Neuronal stem cell (in vitro differentiated cells): ENCODE results near the gene ZFAND5.

Experiments
- DNase-seq: peaks from one replicate; pipeline ENCODE4 v3.0.0-alpha.2; 2013; ENCODE audit warnings: low spot score
- H2AFZ ChIP-seq: one replicate; pipeline ENCODE4 v1.6.1; 2013; ENCODE audit warnings: mild to moderate bottlenecking, low read length, inconsistent platforms
- H2AK5ac ChIP-seq: 2 replicates; pipeline ENCODE4 v1.6.1; 2013; ENCODE audit warnings: low read depth, mild to moderate bottlenecking, inconsistent platforms, low read length, moderate library complexity, mixed read lengths
- H2BK120ac ChIP-seq: 2 replicates; pipeline ENCODE4 v1.6.1; 2013; ENCODE audit warnings: low read depth, mild to moderate bottlenecking, inconsistent platforms, low read length, moderate library complexity, mixed read lengths
- H2BK12ac ChIP-seq: one replicate; pipeline ENCODE4 v1.6.1; 2013; ENCODE audit warnings: low read length, inconsistent platforms
- H2BK15ac ChIP-seq: 2 replicates; pipeline ENCODE4 v1.6.1; 2013; ENCODE audit warnings: mild to moderate bottlenecking, low read length, inconsistent platforms, mixed read lengths
- H2BK5ac ChIP-seq: one replicate; pipeline ENCODE4 v1.6.1; 2013; ENCODE audit warnings: inconsistent platforms, mild to moderate bottlenecking, low read length, moderate library complexity
- H3K14ac ChIP-seq: one replicate; pipeline ENCODE4 v1.6.1; 2013; ENCODE audit warnings: low read length, inconsistent platforms
- H3K18ac ChIP-seq: 2 replicates; pipeline ENCODE4 v1.6.1; 2013; ENCODE audit warnings: low read length, inconsistent platforms
- H3K23ac ChIP-seq: 2 replicates; pipeline ENCODE4 v1.6.1; 2013; ENCODE audit warnings: low read depth, mild to moderate bottlenecking, mixed read lengths, low read length, inconsistent platforms; ENCODE audit not compliant: poor library complexity
- H3K27ac ChIP-seq: replicated peaks from 3 replicates; pipeline ENCODE4 v1.5.1; 2013; ENCODE audit warnings: low read length, inconsistent platforms
- H3K27me3 ChIP-seq, 3 experiments: 2 replicates each; pipeline ENCODE4 v1.6.1; 2013; ENCODE audit warnings: low read length in 3 of 3, mild to moderate bottlenecking in 2 of 3, inconsistent platforms in 1 of 3, low read depth in 1 of 3, mixed read lengths in 1 of 3, moderate library complexity in 1 of 3; ENCODE audit not compliant: control insufficient read depth in 3 of 3, insufficient read depth in 3 of 3
- H3K36me3 ChIP-seq, 2 donors: replicated peaks in 1 of 2; 2 replicates each; pipeline ENCODE4 v1.6.1; 2013; ENCODE audit warnings: low read length in 2 of 2; ENCODE audit not compliant: control insufficient read depth in 2 of 2, insufficient read depth in 2 of 2
- H3K4ac ChIP-seq: 2 replicates; pipeline ENCODE4 v1.6.1; 2013; ENCODE audit warnings: inconsistent platforms, mild to moderate bottlenecking, low read length, moderate library complexity
- H3K4me1 ChIP-seq, 2 donors: 1 replicate in 1 of 2; 2 replicates in 1 of 2; pipeline ENCODE4 v1.6.1; 2013; ENCODE audit warnings: low read length in 2 of 2, low read depth in 1 of 2; ENCODE audit not compliant: control insufficient read depth in 2 of 2, insufficient read depth in 1 of 2
- H3K4me2 ChIP-seq: one replicate; pipeline ENCODE4 v1.6.1; 2013; ENCODE audit warnings: mild to moderate bottlenecking, low read length, inconsistent platforms; ENCODE audit not compliant: insufficient read depth, poor library complexity, severe bottlenecking
- H3K4me3 ChIP-seq, 2 donors: 2 replicates each; pipeline ENCODE4 v1.5.1; 2013; ENCODE audit warnings: low read length in 2 of 2, mild to moderate bottlenecking in 2 of 2, inconsistent platforms in 1 of 2, moderate library complexity in 1 of 2
- H3K79me1 ChIP-seq: one replicate; pipeline ENCODE4 v1.6.1; 2013; ENCODE audit warnings: low read depth, mild to moderate bottlenecking, inconsistent platforms, low read length, moderate library complexity
- H3K9ac ChIP-seq: one replicate; pipeline ENCODE4 v1.6.1; 2013; ENCODE audit warnings: mild to moderate bottlenecking, low read depth, low read length, inconsistent platforms; ENCODE audit not compliant: poor library complexity
- H3K9me3 ChIP-seq, 2 donors: replicated peaks in 1 of 2; 2 replicates each; pipeline versions ENCODE3 to v1.6.1; 2013; ENCODE audit warnings: low read length in 2 of 2, mild to moderate bottlenecking in 2 of 2, inconsistent platforms in 1 of 2, low read depth in 1 of 2, mixed read lengths in 1 of 2, moderate library complexity in 1 of 2; ENCODE audit not compliant: control insufficient read depth in 2 of 2, insufficient read depth in 1 of 2
- H4K8ac ChIP-seq: one replicate; pipeline ENCODE4 v1.6.1; 2013; ENCODE audit warnings: low read depth, mild to moderate bottlenecking, inconsistent platforms, low read length, moderate library complexity
- H4K91ac ChIP-seq: one replicate; pipeline ENCODE4 v1.6.1; 2013; ENCODE audit warnings: low read length, low read depth, mild to moderate bottlenecking, inconsistent platforms; ENCODE audit not compliant: poor library complexity
- WGBS, 2 donors: extraction: QIAGEN DNeasy Blood & Tissue Kit; methylation state at CpG; one replicate each; pipeline ENCODE4 v1.1.7; 2013; ENCODE audit warnings: missing lambda C conversion rate in 2 of 2, mixed read lengths in 1 of 2; ENCODE audit not compliant: insufficient read length in 2 of 2, insufficient replicate concordance in 1 of 2; ENCODE audit errors: extremely low coverage in 2 of 2; 5-methylcytosine and 5-hydroxymethylcytosine counted together

ZFAND5 gene

DNA sequence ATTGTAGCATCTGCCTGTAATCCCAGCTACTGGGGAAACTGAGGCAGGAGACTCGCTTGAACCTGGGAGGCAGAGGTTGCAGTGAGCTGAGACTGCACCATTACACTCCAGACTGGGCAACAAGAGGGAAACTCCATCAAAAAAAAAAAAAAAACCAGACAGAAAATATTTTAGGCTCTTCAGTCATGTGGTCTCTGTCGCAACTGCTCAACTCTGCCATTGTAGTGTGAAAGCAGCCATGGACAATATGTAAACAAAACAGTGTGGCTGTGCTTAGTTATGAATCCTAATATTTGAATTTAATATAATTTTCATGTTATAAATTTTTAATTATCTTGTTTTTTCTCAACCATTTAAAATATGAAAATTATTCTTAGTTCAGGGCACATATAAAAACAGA lies 38.4 kb downstream of the ZFAND5 start:
- no peak overlapping the region for H3K4me3 ChIP-seq
- H2BK5ac ChIP-seq, result no peak overlapping the region
- H3K4me1 ChIP-seq, result no peaks in the 10 kb centered on the region
- no peak for DNase-seq
- H3K27ac ChIP-seq, result no peak overlapping the region
- no peaks in the 10 kb centered on the region for H3K36me3 ChIP-seq
- H3K4ac ChIP-seq, result no peak overlapping the region
- H3K23ac ChIP-seq, result no peak overlapping the region
- WGBS, 2 donors, result no CpG with 5 or more reads among the region's 2 CpGs
- H3K4me2 ChIP-seq, result no peak overlapping the region
- H3K9me3 ChIP-seq, result peaks cover 0 to 8% of the 10 kb centered on the region in 2 donors
- H2BK120ac ChIP-seq, result no peak overlapping the region
- no peak overlapping the region for H4K91ac ChIP-seq
- no peak overlapping the region for H2BK15ac ChIP-seq
- no peaks in the 10 kb centered on the region for H3K79me1 ChIP-seq
- H3K9ac ChIP-seq, result no peak overlapping the region
- no peak overlapping the region for H2BK12ac ChIP-seq
- H4K8ac ChIP-seq, result no peak overlapping the region
- no peak overlapping the region for H3K18ac ChIP-seq
- no peak overlapping the region for H2AFZ ChIP-seq
- no peaks in the 10 kb centered on the region for H3K27me3 ChIP-seq
- no peak overlapping the region for H3K14ac ChIP-seq
- no peak overlapping the region for H2AK5ac ChIP-seq

DNA sequence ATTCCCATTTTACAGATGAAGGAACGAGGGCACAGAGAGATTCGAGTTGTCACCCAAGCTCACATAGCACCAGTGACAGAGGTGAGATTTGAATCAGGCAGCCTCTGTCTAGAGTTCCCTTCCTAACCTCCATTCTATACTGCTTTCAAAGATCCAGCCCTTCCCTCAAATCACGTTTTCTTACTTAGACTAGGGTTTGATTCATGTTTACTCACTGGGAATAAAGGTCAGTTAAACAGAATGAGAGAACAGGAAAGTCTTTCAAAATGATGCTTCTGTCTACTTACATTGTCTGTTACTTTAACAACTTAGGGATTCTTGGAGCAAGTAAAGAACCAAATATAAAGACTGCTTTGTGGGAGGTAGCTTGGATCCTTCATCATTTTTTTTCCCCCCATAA lies 40.0 kb downstream of the ZFAND5 start:
- no peak overlapping the region for H2BK15ac ChIP-seq
- no peaks in the 10 kb centered on the region for H3K4me1 ChIP-seq
- no peaks in the 10 kb centered on the region for H3K27me3 ChIP-seq
- no peaks in the 10 kb centered on the region for H3K79me1 ChIP-seq
- H3K9me3 ChIP-seq, result peaks cover 0 to 8% of the 10 kb centered on the region in 2 donors
- H2AFZ ChIP-seq, result no peak overlapping the region
- H4K8ac ChIP-seq, result no peak overlapping the region
- no peak overlapping the region for H3K4ac ChIP-seq
- no CpG with 5 or more reads among the region's 3 CpGs for WGBS, 2 donors
- H3K14ac ChIP-seq, result no peak overlapping the region
- no peak overlapping the region for H2BK5ac ChIP-seq
- no peak overlapping the region for H3K18ac ChIP-seq
- no peak overlapping the region for H2BK120ac ChIP-seq
- H4K91ac ChIP-seq, result no peak overlapping the region
- no peak overlapping the region for H3K4me2 ChIP-seq
- H3K36me3 ChIP-seq, result no peaks in the 10 kb centered on the region
- H3K27ac ChIP-seq, result no peak overlapping the region
- no peak overlapping the region for H3K9ac ChIP-seq
- H2BK12ac ChIP-seq, result no peak overlapping the region
- no peak for DNase-seq
- H2AK5ac ChIP-seq, result no peak overlapping the region
- no peak overlapping the region for H3K4me3 ChIP-seq
- H3K23ac ChIP-seq, result no peak overlapping the region

DNA sequence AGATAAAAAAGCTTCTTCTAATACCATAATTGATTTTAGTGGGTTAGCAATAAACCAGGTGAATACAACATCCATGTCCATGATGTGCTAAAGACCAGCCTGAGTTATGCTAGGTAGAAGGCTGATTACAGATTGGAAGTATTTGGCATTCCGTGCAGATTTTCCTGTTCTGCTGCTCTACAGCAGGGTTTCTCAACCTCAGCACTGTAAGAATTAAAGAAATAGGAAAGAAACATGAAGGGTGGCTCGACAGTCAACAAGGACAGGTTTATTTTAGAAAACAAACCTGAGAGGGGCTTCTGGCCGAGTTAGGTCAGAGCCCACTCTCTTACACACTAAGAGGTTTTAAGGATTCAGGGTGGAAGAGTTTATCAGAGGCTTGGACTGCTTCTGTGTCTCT lies 42.3 kb downstream of the ZFAND5 start:
- H3K4me2 ChIP-seq, result no peak overlapping the region
- no peaks in the 10 kb centered on the region for H3K79me1 ChIP-seq
- H2BK120ac ChIP-seq, result no peak overlapping the region
- no peak overlapping the region for H4K8ac ChIP-seq
- H2BK5ac ChIP-seq, result no peak overlapping the region
- no peak overlapping the region for H4K91ac ChIP-seq
- H2AFZ ChIP-seq, result no peak overlapping the region
- H3K9me3 ChIP-seq, result peaks cover 0 to 8% of the 10 kb centered on the region in 2 donors
- H2BK15ac ChIP-seq, result no peak overlapping the region
- H3K18ac ChIP-seq, result no peak overlapping the region
- no peak overlapping the region for H3K4ac ChIP-seq
- H3K14ac ChIP-seq, result no peak overlapping the region
- DNase-seq, result no peak
- no peaks in the 10 kb centered on the region for H3K36me3 ChIP-seq
- no peaks in the 10 kb centered on the region for H3K4me1 ChIP-seq
- H2AK5ac ChIP-seq, result no peak overlapping the region
- H3K9ac ChIP-seq, result no peak overlapping the region
- no peak overlapping the region for H3K23ac ChIP-seq
- WGBS, 2 donors, result no CpG with 5 or more reads among the region's 3 CpGs
- no peak overlapping the region for H2BK12ac ChIP-seq
- H3K4me3 ChIP-seq, result no peak overlapping the region
- H3K27me3 ChIP-seq, result no peaks in the 10 kb centered on the region
- no peak overlapping the region for H3K27ac ChIP-seq

DNA sequence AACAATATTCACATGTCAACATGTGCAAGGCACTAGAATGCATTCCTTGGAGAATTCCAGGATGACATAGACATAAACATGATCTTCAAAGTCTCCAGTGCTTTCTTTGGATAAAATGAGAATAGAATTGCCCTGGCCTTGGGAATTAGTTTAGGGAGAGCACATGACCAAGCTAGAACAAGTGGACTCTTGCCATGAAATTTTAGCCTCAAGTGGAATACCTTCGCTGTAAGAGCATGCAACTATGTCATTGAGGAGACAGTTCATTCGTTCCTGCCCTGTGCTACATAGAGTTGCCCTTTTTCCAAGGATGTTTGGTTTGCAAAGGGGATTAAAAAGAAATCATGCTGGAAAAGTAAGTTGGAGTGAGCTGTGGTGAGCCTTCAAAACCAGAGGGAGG lies 42.7 kb downstream of the ZFAND5 start:
- Histone ChIP-seq H3K23ac (no peak overlapping the region), H3K27me3 (no peaks in the 10 kb centered on the region), H3K4me2 (no peak overlapping the region), H3K79me1 (no peaks in the 10 kb centered on the region), H2BK5ac (no peak overlapping the region), H3K18ac (no peak overlapping the region), H3K36me3 (no peaks in the 10 kb centered on the region), H2BK12ac (no peak overlapping the region), H3K9ac (no peak overlapping the region), H3K27ac (no peak overlapping the region), H3K14ac (no peak overlapping the region), H3K4ac (no peak overlapping the region), H2BK120ac (no peak overlapping the region), H3K9me3 (peaks cover 0 to 8% of the 10 kb centered on the region in 2 donors), H2BK15ac (no peak overlapping the region), H2AFZ (no peak overlapping the region), H3K4me1 (no peaks in the 10 kb centered on the region), H4K8ac (no peak overlapping the region), H4K91ac (no peak overlapping the region), H2AK5ac (no peak overlapping the region), H3K4me3 (no peak overlapping the region)
- no CpG with 5 or more reads among the region's 2 CpGs for WGBS, 2 donors
- DNase-seq, result no peak
